ENCODE measurements around the gene SOBP.

SOBP gene

GRCh38 chr6:107656883-107657282, 167.0 kb downstream of the SOBP start:
- DNase-seq: no peak

DNA sequence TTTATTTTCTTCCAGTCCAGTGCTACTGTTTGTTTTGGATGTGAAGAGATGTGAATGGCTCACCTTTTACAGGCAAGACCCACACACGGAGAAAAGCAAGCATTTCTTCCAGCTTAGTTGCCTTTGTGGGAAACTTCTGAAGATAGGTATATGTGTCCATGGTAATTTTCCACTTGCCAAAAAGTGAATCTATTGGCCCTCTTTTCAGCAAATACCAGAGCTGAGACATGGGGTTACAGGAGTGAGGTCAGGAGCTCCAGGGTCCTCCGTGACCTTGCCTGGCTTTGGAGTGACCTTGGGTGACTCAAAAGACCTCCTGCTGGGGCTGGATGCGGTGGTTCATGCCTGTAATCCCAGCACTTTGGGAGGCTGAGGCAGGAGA, 167.4 kb downstream of the SOBP start:
- no peak for DNase-seq

- peak in 10 of 58 donors; percentile 13 to 71 (median 36) for DNase-seq
Measured at GRCh38 chr6:107657755-107658461, 168.0 kb downstream of the SOBP start.

GRCh38 chr6:107658920-107659865, 169.3 kb downstream of the SOBP start:
- no peak for DNase-seq

DNA sequence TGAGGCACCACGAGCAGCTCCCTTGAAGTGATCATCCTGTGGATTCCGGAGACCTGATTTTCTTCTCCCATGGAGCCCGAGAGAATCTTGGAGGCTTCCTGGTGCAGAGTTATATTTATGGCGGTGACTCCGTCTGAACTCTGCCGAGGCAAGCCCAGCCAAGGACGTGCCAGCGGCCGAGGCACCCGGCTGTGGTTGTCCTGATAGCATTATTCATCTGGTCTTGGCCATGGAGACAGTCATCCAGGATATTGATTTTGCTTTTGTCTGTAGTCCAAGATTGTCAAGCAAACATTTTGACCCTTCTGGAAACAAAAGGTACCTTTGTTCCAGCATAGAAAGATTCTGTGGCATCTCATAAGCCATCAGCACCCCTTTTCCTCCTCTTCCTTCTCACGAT, 170.9 kb downstream of the SOBP start:
- DNase-seq: no peak

DNA sequence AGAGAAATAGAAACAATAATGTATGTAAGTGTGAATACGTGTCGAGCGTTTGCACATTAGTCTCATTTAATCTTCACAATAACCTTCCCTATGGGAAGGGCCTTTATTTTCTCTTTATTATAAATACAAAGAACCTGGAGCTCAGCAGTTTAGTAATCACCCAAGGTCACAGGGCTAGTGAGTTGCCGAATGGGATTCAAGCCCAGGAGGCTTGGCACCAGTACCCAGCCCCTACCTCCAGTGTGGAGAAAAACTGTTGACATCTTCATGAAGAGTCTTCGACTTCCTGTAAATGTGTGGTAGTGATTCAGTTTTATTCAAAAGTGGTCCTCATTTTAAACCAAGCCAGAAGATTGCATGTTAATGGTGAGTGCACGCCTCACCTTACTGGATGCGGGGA, 171.4 kb downstream of the SOBP start:
- no peak for DNase-seq

DNA sequence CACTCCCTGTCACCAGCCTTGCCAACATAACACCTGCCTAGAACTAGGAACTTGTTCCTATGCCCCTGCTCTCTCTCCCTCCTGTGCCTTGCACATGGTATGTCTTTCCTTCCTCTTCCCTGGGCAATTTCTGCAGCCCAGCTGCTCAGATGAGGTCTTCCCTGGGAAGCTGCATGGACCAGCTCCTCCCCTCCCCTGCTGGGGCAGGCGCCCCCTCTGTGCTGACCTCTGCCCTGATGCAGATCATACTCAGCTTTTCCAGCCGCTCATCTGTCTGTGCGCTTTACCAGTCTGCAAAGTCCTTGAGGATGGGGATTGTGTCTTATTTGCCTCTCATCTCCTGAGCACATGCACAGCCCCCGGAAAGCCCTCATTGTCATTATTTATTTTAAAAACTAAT, 172.4 kb downstream of the SOBP start:
- no peak for DNase-seq

GRCh38 chr6:107663308-107663707, 173.4 kb downstream of the SOBP start:
- DNase-seq: no peak

DNA sequence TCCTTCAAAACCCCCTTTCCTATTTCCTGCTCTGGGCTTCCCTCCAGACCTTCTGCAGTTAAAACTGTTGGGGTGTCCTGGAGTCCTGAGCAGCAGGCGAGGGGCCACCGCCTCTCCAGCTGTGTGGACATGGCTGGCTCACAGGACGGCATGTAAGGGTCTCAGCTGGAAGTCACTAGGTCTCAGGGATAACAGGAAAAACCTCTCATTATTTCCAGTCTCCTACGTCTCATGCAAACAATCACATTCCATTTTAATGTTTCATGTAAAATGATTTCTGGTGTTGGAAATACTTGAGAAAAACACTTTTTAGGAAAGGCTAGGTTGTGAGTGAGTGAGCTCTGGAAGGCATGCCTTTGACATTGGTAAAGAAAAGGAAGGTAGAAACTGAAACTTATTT, 175.5 kb downstream of the SOBP start:
- DNase-seq: no peak

GRCh38 chr6:107666084-107666980, 176.4 kb downstream of the SOBP start:
- peak in 1 of 58 donors; percentile 13 for DNase-seq

DNA sequence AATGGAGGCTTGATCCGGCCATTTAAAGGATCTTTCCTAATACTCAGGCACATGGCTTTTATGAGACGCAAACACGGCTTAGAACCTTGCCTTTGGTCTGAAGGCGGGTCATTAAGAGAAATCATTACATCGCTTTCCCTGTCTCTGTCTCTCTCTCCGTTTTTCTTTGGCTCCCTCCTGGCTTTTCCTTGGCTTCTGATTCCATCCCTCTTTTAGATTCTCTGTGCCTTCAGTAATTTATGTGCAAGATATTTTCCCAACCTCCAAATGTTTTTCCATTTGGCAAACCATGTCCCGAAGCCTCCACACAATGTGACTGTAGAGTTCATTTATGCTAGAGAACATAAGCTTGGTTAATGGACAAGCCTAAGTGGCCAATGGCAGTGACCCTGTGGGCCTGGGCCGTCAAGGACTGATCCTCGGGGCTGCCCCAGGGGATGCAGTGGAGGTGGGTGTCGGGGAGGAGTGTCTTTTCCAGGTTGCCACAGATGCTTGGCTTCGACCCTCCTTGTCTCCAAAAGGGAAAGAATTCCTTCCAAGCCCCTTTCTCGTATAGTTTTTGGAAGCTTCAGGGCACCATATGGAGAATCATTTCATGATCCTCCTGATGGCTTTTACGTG, 177.2 kb downstream of the SOBP start:
- DNase-seq: no peak

- DNase-seq: no peak
Measured at GRCh38 chr6:107667790-107668189, 177.9 kb downstream of the SOBP start.

- DNase-seq: peak in 8 of 58 donors; percentile 4 to 57 (median 24)
Measured at GRCh38 chr6:107668743-107669474, 179.0 kb downstream of the SOBP start.

DNA sequence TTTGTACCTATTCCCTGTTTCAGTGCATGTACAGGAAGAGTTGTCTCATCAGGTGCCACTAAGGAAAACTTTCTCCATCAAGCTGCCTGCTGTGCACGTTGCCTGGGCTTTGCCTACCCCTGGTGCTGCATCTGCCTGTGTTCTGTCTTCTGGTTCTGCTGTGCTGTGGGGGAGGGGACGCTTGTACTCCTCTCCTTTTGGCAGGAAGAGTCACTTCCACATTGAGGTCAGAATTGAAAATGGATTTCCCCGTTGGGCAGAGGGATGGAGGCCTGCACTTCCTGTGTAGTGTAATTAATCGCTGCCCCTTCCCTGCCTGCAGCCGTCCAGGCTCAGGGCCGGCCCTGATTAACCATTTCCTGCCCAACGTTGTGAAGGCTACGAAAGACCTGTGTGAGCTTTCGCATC, 180.9 kb downstream of the SOBP start:
- peak in 36 of 58 donors; percentile 12 to 74 (median 36) for DNase-seq

GRCh38 chr6:107673076-107673494, 183.2 kb downstream of the SOBP start:
- no peak for DNase-seq

DNA sequence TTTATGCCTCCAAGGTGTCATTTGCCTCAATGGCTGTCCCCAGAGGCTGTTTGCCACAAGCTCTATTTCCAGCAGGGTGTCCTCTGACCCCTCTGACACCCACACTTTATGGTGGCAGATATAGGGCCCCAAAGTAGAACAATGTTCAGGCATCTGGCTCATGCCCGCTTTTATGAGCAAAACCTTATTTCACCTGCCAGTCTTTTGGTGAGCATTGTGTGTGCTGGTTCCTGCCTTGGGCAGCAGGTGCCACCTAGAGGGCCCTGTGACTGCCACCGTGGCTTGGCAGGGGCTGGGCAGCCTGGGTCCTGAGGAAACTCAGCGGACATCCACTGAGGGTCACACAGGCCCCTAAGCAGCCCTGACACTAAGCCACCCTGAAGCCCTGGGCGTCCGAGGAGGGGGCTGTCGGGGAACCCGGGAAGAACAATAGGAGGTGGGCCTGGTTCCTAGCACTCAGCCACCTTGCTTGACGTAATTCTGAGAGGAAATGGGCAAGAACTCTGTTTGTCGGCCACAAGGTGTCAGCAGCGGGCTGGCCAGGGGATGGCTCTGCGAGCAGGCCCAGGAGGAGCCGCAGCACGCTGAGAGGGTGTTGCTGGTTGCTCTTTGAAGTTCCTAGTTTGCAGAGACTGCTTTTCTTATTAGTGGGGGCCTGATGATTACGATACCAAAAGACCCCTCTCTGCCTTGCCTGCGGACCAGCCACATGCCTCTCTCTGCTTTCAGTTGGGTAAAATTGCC, 185.2 kb downstream of the SOBP start:
- DNase-seq: peak in 56 of 58 donors; percentile 20 to 89 (median 71)

GRCh38 chr6:107676042-107676441, 186.1 kb downstream of the SOBP start:
- peak in 1 of 58 donors; percentile 36 for DNase-seq

- no peak for DNase-seq
Measured at GRCh38 chr6:107677399-107677798, 187.5 kb downstream of the SOBP start.

GRCh38 chr6:107679457-107679856, 189.5 kb downstream of the SOBP start:
- DNase-seq: peak in 21 of 58 donors; percentile 5 to 73 (median 31)
